Measurements from ENCODE around the gene TAX1BP1. TPM values are rescaled to one million over a fixed set of nuclear protein-coding genes. Genes with fewer than 3 reads are reported as not detected.

Gene TAX1BP1
- total and polyA plus RNA-seq, 2 experiments from 2014 or later, result 56.5 to 87.9 TPM

GRCh38 chr7:27700501-27700900 lies 39.5 kb upstream of the TAX1BP1 start (continued):
- TF ChIP-seq ZNF462 (CRISPR knock-in tag; IDR thresholded peaks at IDR 0.05) (no peak), CTCF (conservative IDR thresholded peaks at IDR 0.05; ENCODE audit: low read depth in 2 of 2) (no peak), CREB1 (CRISPR knock-in tag; IDR thresholded peaks at IDR 0.05; ENCODE audit: low read depth) (no peak), NANOG (IDR thresholded peaks at IDR 0.05; ENCODE audit: borderline replicate concordance) (no peak)

- no peaks in the 10 kb centered on the region for H3K36me3 Mint-ChIP-seq (ENCODE audit: low read depth)
- no peaks in the 10 kb centered on the region for H3K79me2 ChIP-seq (replicated peaks; ENCODE audit: insufficient read depth)
- no peak overlapping the region for H3K27ac Mint-ChIP-seq
- H3K36me3 ChIP-seq (ENCODE audit: insufficient read depth), result no peaks in the 10 kb centered on the region
- no peak overlapping the region for H3K4me3 ChIP-seq
- no peak overlapping the region for H3K4me2 ChIP-seq
- no peaks in the 10 kb centered on the region for H3K9me3 Mint-ChIP-seq
- H3K27ac ChIP-seq (ENCODE audit: low read depth), result no peak overlapping the region
- DNase-seq (ENCODE audit: low spot score) (no peak), ATAC-seq (no peak)
- H4K20me1 ChIP-seq (replicated peaks; ENCODE audit: insufficient read depth), result no peaks in the 10 kb centered on the region; the same call in 1 of the 2 replicates
- no peak overlapping the region for H2AFZ ChIP-seq
- H3K27me3 Mint-ChIP-seq (ENCODE audit: insufficient read depth, low read depth, poor library complexity), result peaks cover 2% of the 10 kb centered on the region
- no peaks in the 10 kb centered on the region for H3F3A ChIP-seq (replicated peaks; ENCODE audit: low read depth)
- no peak overlapping the region for H3K4me3 Mint-ChIP-seq
- no peaks in the 10 kb centered on the region for H3K27me3 ChIP-seq (ENCODE audit: insufficient read depth)
- no peaks in the 10 kb centered on the region for H3K4me1 ChIP-seq (ENCODE audit: insufficient read depth)
- H3K9me2 ChIP-seq (ENCODE audit: insufficient read depth), result no peaks in the 10 kb centered on the region
- H3K4me1 Mint-ChIP-seq, result no peaks in the 10 kb centered on the region
- TF ChIP-seq REST (IDR thresholded peaks at IDR 0.05; ENCODE audit: unreplicated experiment) (no peak), EZH2phosphoT487 (IDR thresholded peaks at IDR 0.05; ENCODE audit: unreplicated experiment) (no peak), POLR2AphosphoS5 (IDR thresholded peaks at IDR 0.05; ENCODE audit: low read depth) (no peak), ZNF114 (CRISPR knock-in tag; IDR thresholded peaks at IDR 0.05) (no peak), ETS1 (IDR thresholded peaks at IDR 0.05) (no peak), ZNF331 (CRISPR knock-in tag; IDR thresholded peaks at IDR 0.05; ENCODE audit: low read depth) (no peak), JUNB (IDR thresholded peaks at IDR 0.05; ENCODE audit: unreplicated experiment) (no peak), CTCF (conservative IDR thresholded peaks at IDR 0.05; ENCODE audit: low read depth in 2 of 2) (no peak)
These were observed 36.8 kb upstream of the TAX1BP1 start for GRCh38 chr7:27703181-27703580.
